SJSA1 (cell line): ENCODE results near the gene NPPB. TPM values are rescaled to one million over a fixed set of nuclear protein-coding genes. Genes with fewer than 3 reads are reported as not detected.

ENCODE experiments used
- DNase-seq, 2 experiments: peaks; one replicate each; pipeline ENCODE4 v3.0.0-alpha.2; 2015 to 2020; ENCODE audit warnings: low spot score in 2 of 2, low read depth in 1 of 2
- H3K27ac ChIP-seq: fragments of 250-450 bp; sonication (Bioruptor Pico); 2 replicates; pipeline ENCODE4 v1.5.1; 2020; ENCODE audit warnings: mild to moderate bottlenecking, moderate library complexity
- H3K27me3 ChIP-seq: fragments of 250-450 bp; sonication (Bioruptor Pico); replicated peaks from 2 replicates; pipeline ENCODE4 v1.5.1; 2020; ENCODE audit warnings: mild to moderate bottlenecking, moderate library complexity
- H3K36me3 ChIP-seq: fragments of 250-450 bp; sonication (Bioruptor Pico); 2 replicates; pipeline ENCODE4 v1.5.1; 2020; ENCODE audit warnings: mild to moderate bottlenecking
- H3K4me1 ChIP-seq: fragments of 250-450 bp; sonication (Bioruptor Pico); replicated peaks from 2 replicates; pipeline ENCODE4 v1.6.1; 2021; ENCODE audit warnings: mild to moderate bottlenecking
- H3K4me3 ChIP-seq: fragments of 250-450 bp; sonication (Bioruptor Pico); 2 replicates; pipeline ENCODE4 v1.5.1; 2020; ENCODE audit warnings: mild to moderate bottlenecking
- H3K9me3 ChIP-seq: fragments of 250-450 bp; sonication (Bioruptor Pico); replicated peaks from 2 replicates; pipeline ENCODE4 v1.5.1; 2020; ENCODE audit warnings: mild to moderate bottlenecking
- total RNA-seq: library from RNA; depleted of rRNA; stranded (reverse); fragments of >200 nt; shearing (Covaris generic); gene quantifications from 2 replicates; pipeline ENCODE4 v1.2.3, GENCODE V29; 2014

NPPB gene
- total RNA-seq, 1 experiment from 2014 or later: 112 TPM

- Histone ChIP-seq H3K4me1 (no peaks in the 10 kb centered on the region), H3K27me3 (peaks cover 8% of the 10 kb centered on the region; the same call in 1 of the 2 replicates), H3K4me3 (no peak overlapping the region), H3K9me3 (no peaks in the 10 kb centered on the region), H3K27ac (no peak overlapping the region), H3K36me3 (no peaks in the 10 kb centered on the region)
- no peak for DNase-seq
Measured at GRCh38 chr1:11888877-11889208, 30.1 kb upstream of the NPPB start.

DNA sequence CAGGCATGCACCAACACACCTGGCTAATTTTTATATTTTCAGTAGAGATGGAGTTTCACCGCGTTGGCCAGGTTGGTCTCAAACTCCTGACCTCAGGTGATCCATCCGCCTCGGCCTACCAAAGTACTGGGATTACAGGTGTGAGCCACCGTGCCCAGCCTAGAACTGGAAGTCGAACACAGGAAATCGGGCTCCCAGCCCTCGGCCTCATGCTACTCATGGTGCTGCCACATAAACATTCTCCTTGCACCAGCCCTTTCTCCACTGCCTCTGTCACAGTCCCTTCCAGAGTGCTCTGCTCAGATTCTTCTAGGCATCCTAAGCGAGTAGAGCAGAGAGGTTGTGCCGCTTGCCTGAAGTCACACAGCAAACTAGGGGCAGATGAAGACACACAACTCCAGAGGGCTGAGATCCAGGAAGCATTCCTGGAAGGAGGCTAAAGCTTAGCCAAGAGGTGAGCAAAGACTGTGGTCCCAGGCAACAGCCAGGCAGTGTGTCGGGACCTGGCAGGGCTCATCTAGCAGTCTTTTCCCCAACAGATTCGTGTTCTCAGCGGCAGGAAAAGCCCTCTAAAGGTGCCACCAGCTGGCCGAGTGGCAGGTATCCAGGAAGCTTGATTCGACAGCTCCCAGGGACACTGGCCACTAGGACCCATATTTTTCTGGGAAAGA lies 29.6 kb upstream of the NPPB start:
- Histone ChIP-seq H3K4me3 (no peak overlapping the region), H3K36me3 (no peaks in the 10 kb centered on the region), H3K27me3 (peaks cover 9% of the 10 kb centered on the region; the same call in 1 of the 2 replicates), H3K4me1 (no peaks in the 10 kb centered on the region), H3K9me3 (no peaks in the 10 kb centered on the region), H3K27ac (no peak overlapping the region)
- no peak for DNase-seq

DNA sequence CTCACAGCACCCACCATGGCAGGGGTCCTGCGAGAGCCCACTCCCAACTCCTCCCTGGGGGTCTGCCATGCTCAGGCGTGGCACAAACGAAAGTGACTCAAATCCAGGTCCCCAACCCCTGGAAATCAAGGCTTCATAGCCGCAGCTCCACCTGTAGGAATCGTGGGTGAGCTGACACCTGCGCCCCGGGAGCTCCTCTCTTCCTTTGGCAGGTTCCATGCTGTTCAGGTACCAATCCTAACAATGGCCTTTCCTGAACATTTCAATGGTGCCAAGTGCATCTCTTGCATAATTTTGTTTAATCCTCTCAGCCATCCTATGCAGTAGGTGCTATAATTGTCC lies 28.9 kb upstream of the NPPB start:
- no peak for DNase-seq
- no peak overlapping the region for H3K4me3 ChIP-seq
- no peak overlapping the region for H3K27ac ChIP-seq
- no peaks in the 10 kb centered on the region for H3K4me1 ChIP-seq
- H3K27me3 ChIP-seq: peaks cover 9% of the 10 kb centered on the region; the same call in 1 of the 2 replicates
- no peaks in the 10 kb centered on the region for H3K9me3 ChIP-seq
- H3K36me3 ChIP-seq: no peaks in the 10 kb centered on the region

DNA sequence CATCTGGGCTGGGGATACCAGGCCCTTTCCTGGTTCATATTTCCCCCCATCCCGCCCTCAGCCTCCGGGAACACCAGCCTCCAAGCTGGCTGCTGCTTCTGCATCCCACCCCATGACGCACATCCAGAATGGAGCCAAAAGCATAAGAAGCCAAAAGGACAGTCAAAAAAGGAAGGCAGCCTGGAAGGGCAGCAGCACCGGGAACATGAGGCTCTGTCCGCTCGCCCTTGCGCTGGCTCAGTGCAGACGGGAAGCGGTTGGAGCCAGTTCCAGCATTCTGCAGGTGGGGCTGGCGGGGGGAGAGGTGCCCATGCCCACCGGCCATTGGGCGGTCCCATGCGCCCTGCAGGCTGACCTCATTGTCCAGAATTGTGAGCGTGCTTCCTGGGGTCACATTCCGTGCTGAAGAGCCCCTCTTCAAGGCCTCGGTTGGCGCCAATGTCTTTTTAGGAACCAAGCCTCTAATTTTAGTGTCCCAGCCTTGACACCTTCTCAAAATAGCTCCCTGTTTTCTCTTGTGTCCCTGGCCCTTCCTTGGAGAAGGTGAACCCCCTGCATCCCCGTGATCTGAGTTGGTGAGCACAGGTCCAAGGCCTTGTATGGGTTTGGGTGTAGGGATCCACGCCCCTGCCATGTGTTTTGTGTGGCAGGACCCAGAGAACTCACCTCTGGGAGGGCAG lies 28.4 kb upstream of the NPPB start:
- H3K36me3 ChIP-seq: no peaks in the 10 kb centered on the region
- H3K9me3 ChIP-seq: no peaks in the 10 kb centered on the region
- DNase-seq: no peak
- no peak overlapping the region for H3K4me3 ChIP-seq
- no peaks in the 10 kb centered on the region for H3K4me1 ChIP-seq
- H3K27ac ChIP-seq: no peak overlapping the region
- peaks cover 9% of the 10 kb centered on the region; the same call in 1 of the 2 replicates for H3K27me3 ChIP-seq

GRCh38 chr1:11885916-11886315 lies 27.2 kb upstream of the NPPB start:
- Histone ChIP-seq H3K27me3 (peaks cover 5% of the 10 kb centered on the region; the same call in 1 of the 2 replicates), H3K9me3 (no peaks in the 10 kb centered on the region), H3K27ac (no peak overlapping the region), H3K36me3 (no peaks in the 10 kb centered on the region), H3K4me1 (no peaks in the 10 kb centered on the region), H3K4me3 (no peak overlapping the region)
- DNase-seq: no peak

- DNase-seq: no peak
- Histone ChIP-seq H3K4me3 (no peak overlapping the region), H3K27me3 (0 out of 2 replicates have a peak, but pooled peaks cover 3% of the 10 kb centered on the region), H3K9me3 (no peaks in the 10 kb centered on the region), H3K4me1 (no peaks in the 10 kb centered on the region; the same call in 1 of the 2 replicates), H3K27ac (no peak overlapping the region), H3K36me3 (no peaks in the 10 kb centered on the region)
Measured at GRCh38 chr1:11882814-11883538, 24.2 kb upstream of the NPPB start.

GRCh38 chr1:11881749-11882441 lies 23.1 kb upstream of the NPPB start:
- H3K4me1 ChIP-seq: no peaks in the 10 kb centered on the region; the same call in 1 of the 2 replicates
- H3K36me3 ChIP-seq: no peaks in the 10 kb centered on the region
- no peaks in the 10 kb centered on the region for H3K9me3 ChIP-seq
- H3K27me3 ChIP-seq: 0 out of 2 replicates have a peak, but pooled peaks cover 3% of the 10 kb centered on the region
- no peak overlapping the region for H3K4me3 ChIP-seq
- no peak for DNase-seq
- no peak overlapping the region for H3K27ac ChIP-seq

- Histone ChIP-seq H3K4me3 (no peak overlapping the region), H3K27me3 (0 out of 2 replicates have a peak, but pooled peaks cover 3% of the 10 kb centered on the region), H3K4me1 (no peaks in the 10 kb centered on the region; the same call in 1 of the 2 replicates), H3K36me3 (no peaks in the 10 kb centered on the region), H3K27ac (no peak overlapping the region), H3K9me3 (no peaks in the 10 kb centered on the region)
- no peak for DNase-seq
Measured at GRCh38 chr1:11880911-11881748, 22.4 kb upstream of the NPPB start.

GRCh38 chr1:11880181-11880575 lies 21.4 kb upstream of the NPPB start:
- Histone ChIP-seq H3K36me3 (no peaks in the 10 kb centered on the region), H3K9me3 (no peaks in the 10 kb centered on the region), H3K4me1 (no peaks in the 10 kb centered on the region; the same call in 1 of the 2 replicates), H3K27me3 (0 out of 2 replicates have a peak, but pooled peaks cover 3% of the 10 kb centered on the region), H3K27ac (no peak overlapping the region), H3K4me3 (no peak overlapping the region)
- DNase-seq: no peak

- H3K4me1 ChIP-seq: no peaks in the 10 kb centered on the region; the same call in 1 of the 2 replicates
- no peak overlapping the region for H3K27ac ChIP-seq
- no peak overlapping the region for H3K4me3 ChIP-seq
- no peaks in the 10 kb centered on the region for H3K9me3 ChIP-seq
- no peaks in the 10 kb centered on the region for H3K36me3 ChIP-seq
- DNase-seq: no peak
- H3K27me3 ChIP-seq: 0 out of 2 replicates have a peak, but pooled peaks cover 3% of the 10 kb centered on the region
Measured at GRCh38 chr1:11879311-11880180, 20.8 kb upstream of the NPPB start.

DNA sequence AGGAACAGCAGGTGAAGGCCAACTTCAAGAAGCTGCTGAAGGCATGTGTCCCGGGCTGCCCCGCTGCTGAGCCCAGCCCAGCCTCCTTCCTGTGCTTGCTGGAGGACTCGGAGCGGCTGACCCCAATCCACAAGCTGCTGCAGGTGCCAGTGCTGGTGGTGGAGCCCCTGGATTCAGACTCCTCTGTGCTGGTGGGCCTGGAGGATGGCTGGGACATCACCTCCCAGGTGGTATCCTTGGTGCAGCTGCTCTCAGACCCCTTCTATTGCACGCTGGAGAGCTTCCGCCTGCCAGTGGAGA lies 20.1 kb upstream of the NPPB start:
- Histone ChIP-seq H3K9me3 (no peaks in the 10 kb centered on the region), H3K27me3 (0 out of 2 replicates have a peak, but pooled peaks cover 1% of the 10 kb centered on the region), H3K27ac (no peak overlapping the region), H3K36me3 (no peaks in the 10 kb centered on the region), H3K4me1 (no peaks in the 10 kb centered on the region; the same call in 1 of the 2 replicates), H3K4me3 (no peak overlapping the region)
- DNase-seq: no peak

DNA sequence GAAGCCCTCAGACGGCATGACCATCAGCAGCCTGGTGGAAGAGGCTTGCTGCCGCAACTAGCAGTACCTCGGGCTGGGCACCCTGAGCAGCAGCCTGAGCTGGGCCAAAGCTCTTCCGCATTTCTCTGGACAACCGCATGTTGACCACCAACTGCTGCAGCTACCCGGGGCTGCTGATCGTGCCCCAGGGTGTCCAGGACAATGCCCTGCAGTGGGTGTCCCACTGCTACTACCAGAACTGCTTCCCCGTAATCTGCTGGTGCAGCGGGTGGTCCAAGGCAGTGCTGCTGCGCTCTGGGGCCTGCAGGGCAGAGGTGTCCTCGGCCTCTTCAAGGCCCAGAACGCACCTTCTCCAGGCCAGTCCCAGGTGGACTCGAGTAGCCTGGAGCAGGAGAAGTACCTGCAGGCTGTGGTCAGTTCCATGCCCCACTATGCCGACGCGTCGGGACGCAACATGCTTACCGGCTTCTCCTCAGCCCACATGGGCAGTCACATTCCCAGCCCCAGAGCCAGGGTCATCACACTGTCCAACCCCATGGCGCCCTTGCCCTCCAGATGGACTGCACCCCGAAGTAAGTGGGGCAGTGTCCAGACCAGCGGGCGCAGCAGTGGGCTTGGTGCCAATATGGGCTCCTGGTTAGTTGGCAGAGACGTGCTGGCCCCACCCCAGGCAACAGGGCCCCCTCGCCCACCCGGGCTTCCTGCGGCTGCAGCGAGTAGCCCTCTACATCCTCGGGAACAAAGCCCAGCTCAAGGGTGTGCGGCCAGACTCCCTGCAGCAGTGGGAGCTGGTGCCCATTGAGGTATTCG lies 19.5 kb upstream of the NPPB start:
- Histone ChIP-seq H3K4me3 (no peak overlapping the region), H3K36me3 (no peaks in the 10 kb centered on the region), H3K9me3 (no peaks in the 10 kb centered on the region), H3K27ac (no peak overlapping the region), H3K4me1 (no peaks in the 10 kb centered on the region; the same call in 1 of the 2 replicates), H3K27me3 (no peaks in the 10 kb centered on the region)
- DNase-seq: no peak
